A172 (cell line): ENCODE results near the gene GOLPH3L. TPM values are rescaled to one million over a fixed set of nuclear protein-coding genes. Genes with fewer than 3 reads are reported as not detected.
"Not testable (repeated sequence)": the region's sequence is repeated elsewhere in the genome, so short reads cannot be mapped to it uniquely, and the experiment has no call there.

Experiments
- DNase-seq: peaks from one replicate; pipeline ENCODE4 v3.0.0-alpha.2; 2015; ENCODE audit warnings: low spot score
- total RNA-seq: library from RNA; depleted of rRNA; stranded (reverse); fragments of >200 nt; shearing (Covaris generic); gene quantifications from 2 replicates; pipeline ENCODE4 v1.2.3, GENCODE V29; 2014; rRNA removed

The GOLPH3L gene
- total RNA-seq: 10.0 and 11.3 TPM in 2 replicates

- DNase-seq: peak; percentile 100
Observed at GRCh38 chr1:150696995-150697927, at the start of gene GOLPH3L. Gene GOLPH3L, minus strand, starts transcription at chr1:150697154. Its CDS starts 2,316 bp downstream, at chr1:150694838.

- DNase-seq: no peak
Observed at GRCh38 chr1:150730130-150730721, 33.3 kb upstream of the GOLPH3L start.

GRCh38 chr1:150724336-150724735, 27.4 kb upstream of the GOLPH3L start:
- DNase-seq: no peak

GRCh38 chr1:150720703-150721102, 23.7 kb upstream of the GOLPH3L start, which contains the start of gene HORMAD1:
Gene HORMAD1, minus strand, starts transcription at chr1:150720895. Its CDS starts 1,390 bp downstream, at chr1:150719505.
- no peak for DNase-seq

DNA sequence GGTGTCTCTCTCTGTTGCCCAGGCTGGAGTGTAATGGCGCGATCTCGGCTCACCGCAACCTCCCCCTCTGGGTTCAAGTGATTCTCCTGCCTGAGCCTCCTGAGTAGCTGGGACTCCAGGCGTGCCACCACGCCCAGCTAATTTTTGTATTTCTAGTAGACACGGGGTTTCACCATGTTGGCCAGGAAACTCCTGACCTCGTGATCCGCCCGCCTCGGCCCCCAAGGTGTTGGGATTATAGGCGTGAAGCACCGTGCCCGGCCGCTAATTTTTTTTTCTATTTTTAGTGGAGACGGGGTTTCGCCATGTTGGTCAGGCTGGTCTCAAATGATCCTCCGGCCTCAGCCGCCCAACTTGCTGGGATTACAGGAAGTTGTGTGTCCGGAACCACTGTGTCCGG, 23.1 kb upstream of the GOLPH3L start:
- DNase-seq: no peak

- DNase-seq: no peak
Observed at GRCh38 chr1:150718225-150718891, 21.4 kb upstream of the GOLPH3L start.

DNA sequence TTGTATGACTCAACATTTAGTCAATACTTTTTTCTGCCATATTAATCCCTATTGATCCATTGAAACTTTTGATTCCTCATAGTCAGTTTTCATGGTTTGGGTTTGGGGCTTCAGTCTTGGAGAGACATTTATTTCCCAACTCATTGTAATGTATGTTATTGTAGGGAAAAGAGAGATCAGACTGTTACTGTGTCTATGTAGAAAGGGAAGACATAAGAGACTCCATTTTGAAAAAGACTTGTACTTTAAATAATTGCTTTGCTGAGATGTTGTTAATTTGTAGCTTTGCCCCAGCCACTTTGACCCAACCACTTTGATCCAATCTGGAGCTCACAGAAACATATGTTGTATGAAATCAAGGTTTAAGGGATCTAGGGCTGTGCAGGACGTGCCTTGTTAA, 12.1 kb upstream of the GOLPH3L start:
- DNase-seq: not testable (repeated sequence)

DNA sequence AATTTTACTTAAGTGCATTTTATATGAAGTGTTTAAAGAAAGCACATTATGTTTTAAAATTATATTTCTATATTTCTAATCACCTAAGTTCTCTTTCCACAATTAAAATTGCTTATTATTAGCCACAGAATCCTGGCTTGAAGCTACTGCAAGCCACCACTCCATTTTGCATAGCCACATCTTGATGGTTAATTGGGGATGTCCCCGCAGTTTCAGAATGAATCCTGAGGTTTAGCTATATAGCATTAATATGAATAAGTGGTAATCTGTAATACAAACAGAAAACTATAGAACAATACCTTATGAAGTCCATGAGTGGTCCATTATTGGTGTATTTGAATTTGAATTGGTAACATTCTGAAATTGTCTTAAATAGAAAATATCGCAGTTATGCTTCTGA, 11.6 kb upstream of the GOLPH3L start:
- no peak for DNase-seq

DNA sequence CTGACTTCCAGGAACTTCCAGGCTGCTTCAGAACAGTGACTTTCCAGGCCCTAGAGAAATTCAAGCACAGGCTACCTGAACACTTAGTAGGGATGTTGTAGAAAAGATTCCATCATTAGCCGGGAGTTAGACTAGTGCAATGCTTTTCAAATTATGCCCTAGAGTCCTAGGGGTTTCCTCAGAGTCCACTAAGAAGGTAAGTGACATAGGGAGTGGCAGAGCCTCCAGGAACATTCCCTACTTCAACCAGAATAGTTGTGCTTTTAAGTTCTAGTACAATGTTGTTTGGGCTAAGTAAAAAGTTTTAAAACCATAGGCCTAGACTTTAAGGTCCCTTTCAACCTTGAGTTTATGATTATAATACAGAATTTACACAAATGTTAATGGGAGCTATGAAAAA, 9.1 kb upstream of the GOLPH3L start:
- DNase-seq: no peak

GRCh38 chr1:150703427-150703826, 6.5 kb upstream of the GOLPH3L start:
- DNase-seq: no peak

DNA sequence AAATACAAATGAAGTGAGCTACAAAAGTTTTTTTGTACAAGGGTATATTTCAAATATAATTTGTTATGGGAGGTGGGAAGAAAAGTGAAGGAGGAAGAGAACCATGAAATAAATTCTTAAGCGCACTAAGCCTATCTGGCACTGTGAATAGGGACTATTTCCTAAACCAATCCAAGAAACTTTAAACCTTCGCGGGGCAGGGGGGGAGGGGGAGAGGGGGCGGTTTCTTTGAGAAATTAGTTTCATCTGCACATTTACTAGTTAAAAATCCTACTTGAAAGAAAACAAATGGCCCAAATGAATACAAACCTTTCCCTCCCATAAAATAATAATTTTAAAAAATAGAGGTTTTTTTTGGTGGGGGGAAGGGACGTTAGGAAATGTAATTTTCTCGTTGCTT, 364 bp downstream of the GOLPH3L start:
- DNase-seq: no peak

GRCh38 chr1:150696162-150696561, 792 bp downstream of the GOLPH3L start:
- DNase-seq: no peak

- DNase-seq: no peak
Observed at GRCh38 chr1:150695561-150695960, 1.4 kb downstream of the GOLPH3L start.

GRCh38 chr1:150692720-150693119, 4.2 kb downstream of the GOLPH3L start:
- DNase-seq: no peak

GRCh38 chr1:150688763-150689162, 8.2 kb downstream of the GOLPH3L start:
- DNase-seq: no peak

DNA sequence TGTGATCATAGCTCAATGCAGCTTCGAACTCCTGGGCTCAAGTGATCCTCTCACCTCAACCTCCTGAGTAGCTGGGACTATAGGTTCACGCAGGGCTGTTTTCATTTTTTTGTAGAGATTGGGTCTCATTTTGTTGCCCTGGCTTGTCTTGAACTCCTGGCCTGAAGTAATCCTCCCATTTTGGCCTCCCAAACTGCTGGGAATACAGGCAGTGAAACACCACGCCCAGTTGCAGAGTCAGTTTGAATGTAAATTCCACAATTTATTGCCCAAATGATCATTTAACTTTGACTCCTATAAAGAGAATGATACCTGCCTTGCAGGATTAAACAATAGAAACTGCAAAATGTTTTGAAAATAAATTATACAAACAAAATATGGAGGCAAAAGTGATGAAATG, 10.7 kb downstream of the GOLPH3L start:
- DNase-seq: no peak

DNA sequence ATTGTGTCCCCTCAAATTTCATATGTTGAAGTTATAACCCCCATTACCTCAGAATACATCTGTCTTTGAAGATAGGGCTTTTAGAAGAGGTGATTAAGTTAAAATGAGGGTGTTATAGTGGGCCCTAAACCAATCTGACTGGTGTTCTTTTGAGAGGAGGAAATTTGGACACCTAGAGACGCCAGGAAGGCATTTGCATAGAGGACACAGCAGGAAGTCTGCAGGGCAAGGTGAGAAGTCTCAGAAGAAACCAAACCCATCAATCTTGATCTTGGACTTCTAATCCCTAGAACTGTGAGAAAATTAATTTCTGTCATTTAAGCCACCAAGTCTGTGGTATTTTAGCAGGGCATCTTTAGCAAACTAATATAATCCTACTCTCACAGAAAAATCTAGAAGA, 13.0 kb downstream of the GOLPH3L start:
- DNase-seq: no peak

GRCh38 chr1:150678988-150679387, 18.0 kb downstream of the GOLPH3L start:
- no peak for DNase-seq

DNA sequence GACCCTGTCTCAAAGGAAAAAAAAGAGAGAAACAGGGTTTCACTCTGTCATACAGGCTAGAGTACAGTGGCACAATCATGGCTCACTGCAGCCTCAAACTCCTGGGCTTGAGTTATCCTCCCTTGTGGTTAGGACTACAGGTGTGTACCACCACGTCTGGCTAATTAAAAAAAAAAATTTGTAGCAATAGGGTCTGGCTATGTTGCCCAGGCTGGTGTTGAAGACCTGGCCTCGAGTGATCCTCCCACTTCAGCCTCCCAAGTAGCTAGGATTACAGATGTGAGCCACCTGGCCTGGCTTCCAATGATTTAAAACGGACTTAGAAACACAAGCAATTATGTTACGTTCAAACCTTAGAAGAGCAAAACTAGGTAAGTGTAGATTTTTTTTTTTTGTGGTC, 22.1 kb downstream of the GOLPH3L start:
- DNase-seq: no peak

DNA sequence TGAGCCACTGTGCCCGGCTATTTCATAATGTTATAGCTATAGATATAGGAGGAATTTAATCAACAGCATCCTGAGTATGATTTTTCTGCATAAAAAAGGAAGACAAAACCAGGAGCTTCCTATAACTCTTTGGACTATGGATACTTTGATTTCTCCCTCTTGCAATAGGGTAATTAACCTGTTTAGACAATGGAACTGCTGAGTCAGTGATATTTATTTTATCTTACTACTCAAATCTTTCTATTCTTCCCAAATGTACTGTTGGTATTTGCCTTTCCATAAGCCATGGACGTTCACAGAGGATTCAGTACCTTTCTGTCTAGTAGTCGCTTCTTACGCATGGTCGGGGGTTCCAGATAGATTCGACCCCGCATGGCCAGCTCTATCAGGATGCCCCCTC, 33.6 kb downstream of the GOLPH3L start:
- DNase-seq: no peak

DNA sequence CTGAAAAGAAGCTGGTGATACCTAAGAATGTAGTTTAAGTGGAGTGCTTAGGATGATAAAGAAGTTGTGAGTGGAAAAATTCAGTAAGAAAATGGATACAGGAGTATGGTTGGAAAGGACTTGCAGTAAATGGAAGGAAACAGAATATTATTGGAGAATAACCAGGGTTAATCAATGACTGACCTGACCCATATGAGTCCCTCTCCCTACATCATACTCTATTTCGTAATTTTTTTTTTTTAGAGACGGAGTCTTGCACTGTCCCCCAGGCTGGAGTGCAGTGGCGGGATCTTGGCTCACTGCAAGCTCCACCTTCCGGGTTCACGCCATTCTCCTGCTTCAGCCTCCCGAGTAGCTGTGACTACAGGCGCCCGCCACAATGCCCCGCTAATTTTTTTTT, 34.1 kb downstream of the GOLPH3L start:
- no peak for DNase-seq

GRCh38 chr1:150661156-150661555, 35.8 kb downstream of the GOLPH3L start:
- no peak for DNase-seq

DNA sequence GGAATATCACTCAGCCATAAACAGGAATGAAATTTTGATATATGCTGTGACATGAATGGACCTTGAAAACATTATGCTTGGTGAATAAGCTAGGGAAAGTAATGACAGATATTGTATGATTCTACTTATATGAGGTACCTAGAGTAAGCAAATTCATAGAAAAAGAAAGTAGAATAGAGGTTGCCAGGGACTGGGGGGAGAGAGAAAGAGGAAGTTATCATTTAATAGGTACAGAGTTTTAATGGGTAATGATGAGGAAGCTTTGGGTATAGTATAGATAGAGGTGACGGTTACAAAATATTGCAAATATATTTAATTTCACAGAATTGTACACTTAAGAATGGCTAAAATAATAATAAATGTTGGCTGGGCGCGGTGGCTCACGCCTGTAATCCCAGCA, 36.4 kb downstream of the GOLPH3L start:
- no peak for DNase-seq
